ENCODE measurements around the gene ENO4.

- no peak for TF ChIP-seq CTCF (IDR thresholded peaks at IDR 0.05)
- no peak for TF ChIP-seq POLR2AphosphoS5 (IDR thresholded peaks at IDR 0.05)
- TF ChIP-seq EP300 (IDR thresholded peaks at IDR 0.05) = no peak
- TF ChIP-seq POLR2A (IDR thresholded peaks at IDR 0.05) = no peak
Measured at GRCh38 chr10:116810895-116811294, 38.4 kb upstream of the ENO4 start.

Data from gastroesophageal sphincter (tissue), 3 donors.